Mesodermal cell (in vitro differentiated cells): ENCODE results near the gene TMCC3.
"Not testable (repeated sequence)": the region's sequence is repeated elsewhere in the genome, so short reads cannot be mapped to it uniquely, and the experiment has no call there.

Experiments used
- H3K27ac ChIP-seq: 2 replicates; pipeline ENCODE4 v1.7.0; 2013; ENCODE audit warnings: mild to moderate bottlenecking, low read depth, low read length, moderate library complexity; ENCODE audit not compliant: severe bottlenecking
- H3K36me3 ChIP-seq: 2 replicates; pipeline ENCODE4 v1.7.1; 2013; ENCODE audit warnings: mild to moderate bottlenecking, low read length, moderate library complexity; ENCODE audit not compliant: control insufficient read depth, insufficient read depth
- H3K4me1 ChIP-seq: one replicate; pipeline ENCODE4 v1.7.1; 2013; ENCODE audit warnings: mild to moderate bottlenecking, low read length; ENCODE audit not compliant: insufficient read depth, control insufficient read depth, poor library complexity, severe bottlenecking
- H3K4me3 ChIP-seq: 2 replicates; pipeline ENCODE4 v1.7.0; 2013; ENCODE audit warnings: low read length, control low read depth, mild to moderate bottlenecking; ENCODE audit not compliant: insufficient read depth, poor library complexity, severe bottlenecking; ENCODE audit errors: extremely low read depth
- H3K9me3 ChIP-seq: 2 replicates; pipeline ENCODE4 v1.7.1; 2013; ENCODE audit warnings: mild to moderate bottlenecking, low read length, moderate library complexity; ENCODE audit not compliant: control insufficient read depth
- WGBS, 2 experiments: methylation state at CpG; one replicate each; pipeline ENCODE4 v1.1.5; 2013; ENCODE audit warnings: missing lambda C conversion rate in 2 of 2; ENCODE audit not compliant: insufficient coverage in 2 of 2; 5-methylcytosine and 5-hydroxymethylcytosine counted together

TMCC3 gene

DNA sequence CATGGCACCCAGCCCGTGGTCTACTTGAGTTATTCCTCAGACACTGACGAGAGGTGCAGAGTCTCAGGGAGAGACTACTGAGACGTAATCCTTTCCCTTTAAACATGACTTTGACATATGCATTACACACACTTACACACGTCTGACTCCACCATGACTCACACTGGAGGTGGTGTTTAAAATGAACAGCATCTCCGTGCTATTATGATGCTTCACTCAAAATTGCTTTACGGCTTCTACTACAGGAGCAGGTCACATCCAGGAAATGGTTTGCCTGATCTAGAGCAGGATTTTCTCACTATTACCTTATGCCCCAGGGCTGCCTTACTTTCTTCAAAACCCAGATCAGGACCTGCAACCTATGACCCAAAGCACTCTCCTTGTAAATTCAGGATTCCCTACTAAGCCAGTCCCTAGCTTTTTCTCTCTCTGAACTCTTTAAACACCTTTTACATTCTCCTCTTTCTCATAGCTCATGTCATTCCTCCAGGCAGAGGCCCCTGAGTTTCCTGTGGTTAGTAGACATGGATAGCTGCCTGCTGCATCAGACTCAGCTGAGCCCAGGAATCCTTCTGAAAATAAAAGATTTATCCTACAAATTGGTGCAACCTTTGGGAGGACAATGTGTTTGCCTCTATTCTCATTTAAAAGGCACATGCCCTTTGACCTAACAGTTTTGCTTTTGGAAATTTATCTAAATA, 31.2 kb downstream of the TMCC3 start:
- Histone ChIP-seq H3K9me3 (no peaks in the 10 kb centered on the region), H3K27ac (no peak overlapping the region), H3K4me1 (peaks cover 27% of the 10 kb centered on the region), H3K4me3 (no peak overlapping the region), H3K36me3 (no peaks in the 10 kb centered on the region)
- 87 to 97% methylated on average over 4 to 5 of the region's 6 CpGs for WGBS, 2 experiments

GRCh38 chr12:94617101-94617500, 33.3 kb downstream of the TMCC3 start:
- no peak overlapping the region for H3K27ac ChIP-seq
- 90 to 100% methylated on average over 2 of the region's 3 CpGs for WGBS, 2 experiments
- H3K9me3 ChIP-seq = no peaks in the 10 kb centered on the region
- no peaks in the 10 kb centered on the region for H3K36me3 ChIP-seq
- no peak overlapping the region for H3K4me3 ChIP-seq
- H3K4me1 ChIP-seq = peaks cover 29% of the 10 kb centered on the region

GRCh38 chr12:94616203-94616729, 34.1 kb downstream of the TMCC3 start:
- no peaks in the 10 kb centered on the region for H3K9me3 ChIP-seq
- H3K4me3 ChIP-seq = no peak overlapping the region
- H3K4me1 ChIP-seq = peaks cover 29% of the 10 kb centered on the region
- 73 to 84% methylated on average over 10 to 11 of the region's 11 CpGs for WGBS, 2 experiments
- no peak overlapping the region for H3K27ac ChIP-seq
- H3K36me3 ChIP-seq = no peaks in the 10 kb centered on the region

DNA sequence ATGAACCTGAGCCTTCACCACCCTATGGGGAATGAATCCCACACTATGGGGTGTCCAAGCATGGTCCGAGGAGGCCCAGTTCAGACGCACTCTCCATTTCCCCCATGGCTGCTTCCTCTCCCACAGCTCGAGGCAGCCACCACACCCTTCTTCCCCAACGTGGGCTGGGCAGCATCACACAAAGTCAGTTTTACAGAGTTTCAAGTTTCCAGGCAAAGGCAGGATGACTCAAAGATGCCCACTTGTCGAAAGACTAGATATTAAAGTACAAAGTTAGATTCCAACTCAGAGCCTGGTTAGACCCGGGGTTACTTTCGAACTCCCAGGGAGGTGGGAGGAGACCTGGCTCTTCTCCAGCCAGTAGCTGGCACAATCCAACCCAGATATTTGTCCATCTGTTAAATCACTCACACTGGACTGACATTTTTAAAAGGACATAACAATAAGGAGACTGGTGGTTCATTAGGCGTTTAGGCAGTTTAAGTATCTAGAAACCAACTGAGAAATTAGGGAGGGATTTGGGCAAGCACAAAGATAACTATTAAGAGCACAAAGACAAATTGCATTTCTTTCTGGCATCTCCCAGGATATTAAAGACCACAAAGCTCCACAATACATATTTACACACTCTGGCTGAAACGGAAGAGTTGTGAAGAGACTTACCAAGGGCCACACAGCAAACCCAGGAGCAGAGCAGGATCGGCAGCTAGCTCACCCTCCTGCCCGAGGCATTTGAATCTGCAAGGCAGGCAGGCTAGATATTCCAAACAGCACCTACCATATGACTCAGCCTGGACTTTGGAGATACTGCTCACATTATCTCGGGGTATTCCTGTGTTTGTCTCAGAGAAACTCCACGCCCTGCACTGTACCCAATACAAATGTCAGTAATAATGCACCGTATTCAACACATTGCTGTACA, 34.8 kb downstream of the TMCC3 start:
- Histone ChIP-seq H3K4me1 (peaks cover 29% of the 10 kb centered on the region), H3K36me3 (no peaks in the 10 kb centered on the region), H3K9me3 (no peaks in the 10 kb centered on the region), H3K4me3 (no peak overlapping the region), H3K27ac (peak overlapping the region; percentile 37)
- WGBS, 2 experiments = 80% methylated on average over 9 to 12 of the region's 14 CpGs

DNA sequence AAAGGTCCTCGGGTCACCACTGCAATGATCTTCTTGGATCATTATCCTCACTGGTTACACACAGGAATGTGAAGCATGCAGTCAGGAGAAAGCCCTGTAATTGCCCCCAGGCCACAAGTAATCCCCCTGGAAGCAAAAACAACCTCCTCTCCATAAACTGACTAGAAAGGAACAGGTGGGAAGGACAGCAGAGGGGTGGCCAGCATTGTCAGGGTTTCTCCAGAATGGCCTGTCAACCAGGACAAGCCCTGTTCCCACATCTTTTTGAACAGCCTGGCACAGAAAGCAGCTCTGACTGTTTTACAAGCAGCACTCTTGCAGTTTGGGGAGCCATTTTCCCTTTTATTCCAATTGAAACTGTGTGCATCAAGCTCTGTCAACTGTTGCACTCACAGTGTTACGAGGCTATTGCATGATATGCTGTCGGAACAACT, 36.1 kb downstream of the TMCC3 start:
- no peak overlapping the region for H3K4me3 ChIP-seq
- no peaks in the 10 kb centered on the region for H3K36me3 ChIP-seq
- H3K27ac ChIP-seq = peak overlapping the region; percentile 66
- WGBS, 2 experiments = 48 to 64% methylated on average over 2 to 3 of the region's 3 CpGs
- H3K9me3 ChIP-seq = no peaks in the 10 kb centered on the region
- peaks cover 26% of the 10 kb centered on the region for H3K4me1 ChIP-seq

- peaks cover 10% of the 10 kb centered on the region for H3K4me1 ChIP-seq
- no peaks in the 10 kb centered on the region for H3K36me3 ChIP-seq
- 73% methylated on average over 2 of the region's 5 CpGs; no CpG with 5 or more reads in 1 of the 2 experiments for WGBS, 2 experiments
- no peak overlapping the region for H3K27ac ChIP-seq
- no peak overlapping the region for H3K4me3 ChIP-seq
- H3K9me3 ChIP-seq = peaks cover 20% of the 10 kb centered on the region
These were observed 40.4 kb downstream of the TMCC3 start for GRCh38 chr12:94609917-94610443.

- 90 to 93% methylated on average over 5 of the region's 6 CpGs for WGBS, 2 experiments
- H3K4me3 ChIP-seq = not testable (repeated sequence)
- peaks cover 20% of the 10 kb centered on the region for H3K9me3 ChIP-seq
These were observed 43.5 kb downstream of the TMCC3 start for GRCh38 chr12:94606810-94607209.

DNA sequence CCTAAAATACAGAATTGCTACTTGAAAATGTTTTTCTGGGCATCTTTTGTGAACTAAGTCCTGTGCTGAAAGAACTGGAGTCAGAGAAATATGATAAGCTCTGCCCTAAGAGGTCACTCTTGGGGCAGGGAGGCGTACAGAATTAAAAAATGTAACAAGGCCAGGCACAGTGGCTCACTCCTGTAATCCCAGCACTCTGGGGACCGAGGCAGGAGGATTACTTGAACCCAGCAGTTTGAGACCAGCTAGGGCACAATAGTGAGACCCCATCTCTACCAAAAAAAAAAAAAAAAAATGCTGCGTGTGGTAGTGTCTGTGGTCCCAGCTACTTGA, 46.0 kb downstream of the TMCC3 start:
- Histone ChIP-seq H3K27ac (no peak overlapping the region), H3K4me1 (no peaks in the 10 kb centered on the region), H3K9me3 (peaks cover 20% of the 10 kb centered on the region), H3K36me3 (no peaks in the 10 kb centered on the region), H3K4me3 (no peak overlapping the region)
- WGBS, 2 experiments = 83 to 100% methylated on average over 1 to 2 of the region's 3 CpGs

More at GRCh38 chr12:94606810-94607209, 43.5 kb downstream of the TMCC3 start:
- H3K27ac ChIP-seq, H3K36me3 ChIP-seq, H3K4me1 ChIP-seq: not testable (repeated sequence)

DNA sequence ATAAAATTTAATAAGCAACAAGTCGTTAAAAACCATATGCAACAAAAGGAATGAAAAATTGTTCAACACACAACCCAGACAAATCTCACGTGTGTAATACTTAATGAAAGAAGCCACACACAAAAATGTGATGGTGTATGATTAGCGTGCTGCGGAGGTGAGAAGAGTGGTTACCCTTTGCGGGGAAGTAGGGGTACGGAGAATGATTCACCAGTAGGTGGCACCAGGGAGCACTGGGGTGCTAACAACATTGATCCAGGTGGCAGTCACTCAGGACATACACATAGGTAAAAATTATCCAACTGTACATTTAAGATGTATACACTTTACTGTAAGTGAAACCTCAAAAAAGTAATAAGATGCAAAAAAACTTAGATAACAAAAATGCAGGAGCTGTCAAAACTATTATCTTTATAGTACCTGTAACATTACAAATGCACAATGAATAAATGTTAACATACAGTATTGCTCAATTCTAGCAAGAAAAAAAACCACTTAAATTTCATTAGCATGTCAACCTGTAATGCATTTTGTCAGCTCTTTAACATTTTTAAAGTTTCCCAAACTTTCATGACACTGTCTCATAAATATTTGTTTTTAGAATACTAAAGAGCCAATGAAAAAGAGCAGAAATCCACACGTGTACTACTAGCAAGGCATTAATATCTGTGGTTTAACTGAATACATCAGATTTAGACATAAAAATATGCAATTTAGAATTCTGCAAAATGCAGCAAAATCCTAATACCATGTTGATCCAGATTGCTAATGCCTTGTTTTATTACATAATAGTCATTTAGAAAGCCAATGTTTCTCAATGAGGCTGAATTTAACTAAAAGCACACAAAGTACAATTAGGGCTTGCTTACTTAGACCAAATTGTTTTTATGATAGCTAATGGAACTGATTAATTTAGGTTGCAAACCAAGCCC, 46.7 kb downstream of the TMCC3 start:
- Histone ChIP-seq H3K4me1 (no peaks in the 10 kb centered on the region), H3K27ac (no peak overlapping the region), H3K9me3 (peaks cover 20% of the 10 kb centered on the region), H3K36me3 (no peaks in the 10 kb centered on the region), H3K4me3 (no peak overlapping the region)
- WGBS, 2 experiments = 50 to 83% methylated on average over 1 to 2 of the region's 7 CpGs

DNA sequence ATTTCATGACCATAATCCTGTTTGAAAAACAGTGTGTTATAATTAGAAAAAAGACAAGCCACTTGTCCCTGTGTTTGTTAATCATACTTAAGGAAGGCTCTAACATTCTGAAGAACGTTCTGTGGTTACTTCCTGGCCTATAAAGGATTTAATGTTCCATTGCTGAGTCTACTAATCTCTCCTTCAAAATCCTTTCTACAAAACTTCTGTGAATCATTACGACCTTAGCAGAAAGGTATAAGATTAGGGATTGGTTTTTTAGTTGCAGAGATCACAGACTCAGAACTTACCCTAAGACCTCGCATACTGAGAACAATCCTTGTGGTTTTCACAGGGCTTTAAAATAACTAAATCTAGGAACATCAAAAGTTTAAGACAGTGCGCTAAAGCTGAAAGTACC, 48.3 kb downstream of the TMCC3 start:
- Histone ChIP-seq H3K27ac (no peak overlapping the region), H3K4me3 (no peak overlapping the region), H3K36me3 (no peaks in the 10 kb centered on the region), H3K4me1 (no peaks in the 10 kb centered on the region), H3K9me3 (peaks cover 16% of the 10 kb centered on the region)
- 94 to 100% methylated on average over 2 of the region's 4 CpGs for WGBS, 2 experiments
